GM19351 (cell line): ENCODE measurements around the gene ARPC4.

ENCODE experiments used
- ATAC-seq: cut with Tn5 transposase; IDR thresholded peaks from one replicate; pipeline ENCODE4 v1.9.1; 2021; ENCODE audit warnings: mild to moderate bottlenecking, moderate library complexity; ENCODE audit not compliant: unreplicated experiment

Gene ARPC4

DNA sequence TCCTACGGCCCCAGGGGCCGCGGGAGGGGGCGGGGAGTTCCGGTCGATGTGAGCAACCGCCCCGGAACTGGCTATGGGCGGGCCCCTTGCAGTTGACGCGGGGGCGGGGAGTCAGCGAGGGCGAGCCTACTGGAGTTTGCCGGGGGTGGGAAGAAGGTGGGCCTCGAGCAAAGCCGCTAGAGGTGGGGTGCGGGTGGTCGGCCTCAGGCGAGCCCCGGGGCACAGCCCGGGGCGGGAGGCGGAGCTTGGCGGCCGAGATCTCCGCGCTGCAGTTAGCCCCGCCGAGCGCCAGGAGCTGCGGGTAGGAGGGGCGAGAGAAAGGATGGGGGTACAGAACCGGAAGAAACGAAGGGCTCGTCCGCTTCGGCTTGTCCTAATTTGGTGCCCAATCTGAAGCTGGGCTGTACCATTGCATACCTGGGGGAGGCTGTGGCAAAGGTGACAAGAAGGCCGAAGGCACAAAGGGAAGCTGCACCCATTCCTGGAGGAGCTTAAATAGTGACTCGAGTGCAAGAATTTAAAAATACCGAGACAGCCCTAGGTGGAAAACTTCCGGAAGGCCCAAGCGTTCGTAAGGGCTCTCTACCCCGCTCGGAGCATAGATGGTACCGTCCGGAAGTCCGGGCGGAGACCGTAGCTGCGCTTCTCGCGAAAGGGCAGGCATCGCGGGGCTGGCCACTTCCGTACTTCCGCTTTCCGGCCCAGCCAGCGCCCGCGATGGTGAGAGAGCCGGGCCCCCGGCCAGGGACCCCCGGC lies at the start of gene ARPC4, which contains the start of gene TADA3:
Gene ARPC4 (plus strand): TSS at position 678 of the 756 bp plus-strand sequence. CDS start 40 bp downstream, at position 718.
Gene TADA3 (minus strand): TSS at position 69 of the 756 bp plus-strand sequence. CDS start 1,007 bp downstream, outside the sequence.
- peak; percentile 76 for ATAC-seq

GRCh38 chr3:9743548-9743947 lies 49.3 kb upstream of the ARPC4 start:
- ATAC-seq: no peak

DNA sequence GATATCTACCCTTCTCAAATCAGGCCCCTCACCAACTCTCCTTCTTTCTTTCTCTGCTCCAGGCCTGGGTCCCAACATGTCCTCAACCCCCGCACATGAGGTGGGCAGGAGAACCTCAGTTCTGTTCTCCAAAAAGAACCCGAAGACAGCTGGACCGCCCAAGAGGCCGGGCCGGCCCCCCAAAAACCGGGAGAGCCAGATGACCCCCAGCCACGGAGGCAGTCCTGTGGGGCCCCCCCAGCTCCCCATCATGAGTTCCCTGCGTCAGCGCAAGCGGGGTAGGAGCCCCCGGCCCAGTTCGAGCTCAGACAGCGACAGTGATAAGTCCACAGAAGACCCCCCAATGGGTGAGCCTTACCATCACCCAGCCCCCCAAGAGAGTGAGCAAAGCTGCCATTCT lies 48.7 kb upstream of the ARPC4 start:
- no peak for ATAC-seq

GRCh38 chr3:9745521-9745920 lies 47.4 kb upstream of the ARPC4 start:
- ATAC-seq: no peak

DNA sequence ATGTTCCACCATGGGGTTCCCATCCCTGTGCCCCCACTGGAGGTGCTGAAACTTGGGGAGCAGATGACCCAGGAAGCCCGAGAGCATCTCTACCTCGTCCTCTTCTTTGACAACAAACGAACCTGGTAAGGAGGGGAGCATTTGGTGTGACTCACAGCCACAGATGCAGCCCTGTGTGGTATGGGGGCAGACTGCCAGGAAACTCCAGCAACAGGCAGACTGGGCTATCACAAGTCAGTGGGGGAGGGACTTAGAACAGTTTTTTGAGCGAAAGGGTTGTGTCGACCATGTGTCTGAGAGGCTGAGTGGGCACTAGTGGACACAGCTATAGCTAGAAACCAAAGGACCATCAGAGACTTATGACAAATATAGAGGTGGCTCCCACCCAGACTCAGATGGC lies 46.6 kb upstream of the ARPC4 start:
- ATAC-seq: no peak

GRCh38 chr3:9747267-9747666 lies 45.6 kb upstream of the ARPC4 start:
- ATAC-seq: no peak

DNA sequence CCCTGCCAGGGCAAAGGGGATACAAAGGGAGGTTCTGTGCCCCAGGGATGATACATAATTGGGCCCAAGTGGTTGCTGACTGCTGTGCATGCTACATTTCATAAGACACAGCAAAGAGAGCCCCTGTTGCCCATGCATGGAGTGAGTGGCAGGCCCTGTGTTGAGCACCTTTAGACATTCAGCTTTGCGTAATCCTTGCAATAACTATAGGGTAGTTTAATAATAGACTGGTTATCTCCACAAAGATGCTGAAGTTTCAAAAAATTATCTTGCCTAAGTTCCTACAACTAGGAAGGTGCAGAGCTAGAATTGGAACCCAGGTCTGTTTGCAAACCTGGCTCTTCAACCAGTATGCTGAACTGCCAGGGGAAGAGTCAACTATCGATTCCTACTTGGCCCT lies 44.9 kb upstream of the ARPC4 start:
- ATAC-seq: no peak

DNA sequence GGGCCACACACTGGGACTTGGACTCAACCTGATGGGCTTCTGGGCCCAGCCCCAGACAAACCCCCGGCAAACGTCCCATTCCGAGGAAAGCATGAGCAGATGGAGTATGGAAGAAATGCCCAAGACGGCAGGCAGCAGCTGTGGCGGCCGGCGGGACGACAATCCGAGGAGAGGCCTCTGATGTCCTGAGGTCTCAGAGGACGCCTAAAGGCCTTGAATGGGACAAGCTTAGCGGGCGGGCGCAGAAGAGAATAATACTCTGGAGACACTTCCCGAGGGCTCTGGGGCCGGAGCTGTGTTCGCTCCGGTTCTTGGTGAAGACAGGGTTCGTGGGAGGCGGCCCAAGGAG lies 43.6 kb upstream of the ARPC4 start:
- ATAC-seq: no peak

DNA sequence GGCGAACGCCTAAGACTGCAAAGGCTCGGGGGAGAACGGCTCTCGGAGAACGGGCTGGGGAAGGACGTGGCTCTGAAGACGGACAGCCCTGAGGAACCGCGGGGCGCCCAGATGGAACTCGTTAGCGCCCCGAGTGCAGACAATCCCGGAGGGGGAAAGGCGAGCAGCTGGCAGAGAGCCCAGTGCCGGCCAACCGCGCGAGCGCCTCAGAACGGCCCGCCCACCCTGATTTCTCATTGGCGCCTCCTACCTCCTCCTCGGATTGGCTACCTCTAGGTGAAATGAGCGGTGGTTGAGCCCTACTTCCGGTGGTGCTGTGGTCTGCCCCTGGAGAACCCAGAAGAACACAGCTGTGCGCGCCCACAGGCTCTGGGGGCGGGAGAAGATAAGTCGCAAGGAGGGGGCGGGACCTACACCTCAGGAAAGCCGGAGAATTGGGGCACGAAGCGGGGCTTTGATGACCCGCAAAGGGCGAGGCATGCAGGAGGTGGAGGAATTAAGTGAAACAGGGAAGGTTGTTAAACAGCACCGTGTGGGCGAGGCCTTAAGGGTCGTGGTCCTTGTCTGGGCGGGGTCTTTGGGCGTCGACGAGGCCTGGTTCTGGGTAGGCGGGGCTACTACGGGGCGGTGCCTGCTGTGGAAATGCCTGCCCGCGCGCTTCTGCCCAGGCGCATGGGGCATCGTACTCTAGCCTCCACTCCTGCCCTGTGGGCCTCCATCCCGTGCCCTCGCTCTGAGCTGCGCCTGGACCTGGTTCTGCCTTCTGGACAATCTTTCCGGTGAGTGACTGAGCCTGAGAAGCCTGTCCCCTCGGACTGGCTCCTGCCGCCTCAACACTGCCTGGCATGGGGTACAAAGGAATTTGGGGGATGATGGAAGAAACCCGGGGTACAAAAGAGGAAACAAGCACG lies 43.0 kb upstream of the ARPC4 start, which contains the start of gene OGG1:
Gene OGG1 (plus strand): TSS at position 308 of the 911 bp plus-strand sequence. CDS start 335 bp downstream, at position 643.
- peak; percentile 92 for ATAC-seq

- no peak for ATAC-seq
These were observed 42.1 kb upstream of the ARPC4 start for GRCh38 chr3:9750556-9751411.

- ATAC-seq: no peak
These were observed 38.2 kb upstream of the ARPC4 start for GRCh38 chr3:9754678-9755077.

DNA sequence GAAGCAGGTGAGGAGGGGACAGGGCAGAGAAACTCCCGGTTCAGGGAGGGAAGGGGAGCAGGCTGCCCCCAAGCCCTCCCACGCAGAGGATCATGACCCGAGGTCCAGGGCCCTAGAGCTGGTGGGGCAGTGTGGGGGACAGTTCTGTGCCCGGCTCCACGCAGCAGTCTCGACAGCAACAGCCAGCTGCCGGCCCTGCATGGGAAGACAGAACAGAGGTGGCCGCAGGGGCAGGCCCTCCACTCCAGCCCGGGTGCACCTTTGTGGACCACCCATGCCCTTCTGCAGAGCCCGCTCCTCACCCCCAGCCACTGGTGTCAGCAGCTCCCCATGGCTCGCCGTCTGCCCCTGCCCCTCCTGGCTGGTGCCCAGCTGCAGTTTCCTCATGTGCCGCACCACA lies 35.5 kb upstream of the ARPC4 start:
- no peak for ATAC-seq

GRCh38 chr3:9760779-9761505 lies 31.9 kb upstream of the ARPC4 start:
- ATAC-seq: no peak

DNA sequence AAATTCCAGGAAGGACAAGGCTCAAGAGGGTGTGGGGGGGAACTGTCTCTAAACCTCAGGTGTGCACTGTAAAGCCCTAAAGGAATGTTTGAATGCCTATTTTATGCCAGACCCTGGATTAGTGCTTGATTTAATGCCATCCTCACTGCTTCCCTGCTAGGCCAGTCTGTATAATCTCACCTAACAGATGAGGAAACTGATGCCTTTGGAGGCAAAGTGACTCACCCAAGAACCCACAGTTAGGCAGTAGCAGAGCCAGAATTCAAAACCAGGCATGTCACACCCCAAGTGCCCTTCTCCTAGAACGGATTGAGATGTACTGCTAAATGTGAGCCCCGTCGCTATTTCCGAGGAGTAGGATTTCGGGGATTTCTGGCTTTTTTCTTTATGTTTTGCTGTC lies 31.0 kb upstream of the ARPC4 start:
- no peak for ATAC-seq

GRCh38 chr3:9762871-9763270 lies 30.0 kb upstream of the ARPC4 start:
- ATAC-seq: no peak

DNA sequence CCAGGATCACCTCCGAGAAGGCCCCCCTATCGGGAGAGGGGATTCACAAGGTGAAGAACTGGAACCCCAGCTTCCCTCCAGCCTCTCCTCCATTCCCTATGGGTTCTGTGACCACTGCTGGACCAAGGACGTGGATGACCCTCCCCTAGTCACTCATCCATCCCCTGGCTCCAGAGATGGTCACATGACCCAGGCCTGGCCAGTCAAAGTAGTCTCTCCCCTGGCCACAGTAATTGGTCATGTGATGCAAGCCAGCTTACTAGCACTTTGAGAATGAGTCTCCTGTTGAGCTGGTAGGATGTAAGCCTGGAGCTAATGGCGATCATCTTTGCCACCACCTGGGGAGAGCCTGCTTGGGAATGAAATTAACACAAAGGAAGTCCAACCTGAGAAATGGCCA lies 27.0 kb upstream of the ARPC4 start:
- ATAC-seq: no peak

DNA sequence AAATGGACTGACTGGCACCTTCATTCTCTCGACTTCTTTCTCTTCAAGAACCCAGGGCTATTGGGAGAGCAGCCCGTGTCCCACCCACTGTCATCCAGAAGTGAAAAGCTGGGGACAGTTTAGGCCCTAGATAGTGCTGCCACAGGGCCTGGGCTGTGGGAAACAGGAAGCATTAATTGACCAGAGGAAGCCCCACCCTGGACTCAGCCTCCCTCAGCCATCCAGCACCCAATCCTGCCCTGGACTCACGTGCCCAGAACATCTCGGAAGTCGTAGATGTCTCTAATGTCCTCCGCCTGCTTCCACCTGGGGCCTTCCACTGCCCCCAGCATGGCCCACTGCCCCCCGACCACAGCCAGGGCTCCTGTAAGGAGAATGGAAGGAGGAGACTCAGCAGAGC lies 25.5 kb upstream of the ARPC4 start:
- no peak for ATAC-seq

DNA sequence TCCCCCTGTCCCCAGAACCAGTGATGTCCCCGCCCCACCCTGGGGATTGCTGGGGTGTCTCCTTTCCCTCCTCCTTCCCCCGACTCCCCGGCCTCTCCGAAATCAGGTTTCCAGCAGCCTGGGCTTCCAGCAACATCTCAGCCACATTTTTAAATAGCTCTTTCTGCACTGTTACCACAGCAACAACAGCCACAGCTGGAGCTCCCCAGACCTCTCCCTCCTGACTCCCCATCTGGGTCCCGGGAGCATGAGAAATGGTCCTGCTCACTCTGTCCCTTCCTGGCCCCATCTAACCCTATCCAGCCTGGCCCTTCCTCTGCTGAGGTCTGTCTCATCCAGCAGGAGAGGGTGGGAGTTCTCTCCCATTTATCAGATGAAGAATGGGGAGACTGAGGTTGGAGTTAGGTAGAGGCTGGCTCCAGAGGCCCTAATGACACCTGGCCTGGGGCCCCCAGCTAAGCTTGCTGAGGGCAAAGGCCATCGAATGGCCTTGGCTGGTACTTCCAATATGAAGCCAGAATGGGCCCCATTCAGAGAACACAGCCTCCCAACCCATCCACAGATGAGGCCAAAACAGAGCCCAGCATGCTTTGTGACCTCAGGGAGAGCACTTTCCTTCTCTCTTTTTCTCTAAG lies 24.6 kb upstream of the ARPC4 start:
- no peak for ATAC-seq

GRCh38 chr3:9769012-9769411 lies 23.9 kb upstream of the ARPC4 start:
- ATAC-seq: no peak
